ENCODE results near the gene STAC2. TPM values are rescaled to one million over a fixed set of nuclear protein-coding genes. Genes with fewer than 3 reads are reported as not detected.

The STAC2 gene
- polyA plus RNA-seq, 1 experiment = not detected

GRCh38 chr17:39165841-39166349 is 59.9 kb downstream of the STAC2 start, which contains the start of gene ARL5C:
TSS of gene ARL5C (minus strand) at chr17:39166161. CDS start at chr17:39165760, 401 bp downstream.
- TF ChIP-seq, protein P1, sequence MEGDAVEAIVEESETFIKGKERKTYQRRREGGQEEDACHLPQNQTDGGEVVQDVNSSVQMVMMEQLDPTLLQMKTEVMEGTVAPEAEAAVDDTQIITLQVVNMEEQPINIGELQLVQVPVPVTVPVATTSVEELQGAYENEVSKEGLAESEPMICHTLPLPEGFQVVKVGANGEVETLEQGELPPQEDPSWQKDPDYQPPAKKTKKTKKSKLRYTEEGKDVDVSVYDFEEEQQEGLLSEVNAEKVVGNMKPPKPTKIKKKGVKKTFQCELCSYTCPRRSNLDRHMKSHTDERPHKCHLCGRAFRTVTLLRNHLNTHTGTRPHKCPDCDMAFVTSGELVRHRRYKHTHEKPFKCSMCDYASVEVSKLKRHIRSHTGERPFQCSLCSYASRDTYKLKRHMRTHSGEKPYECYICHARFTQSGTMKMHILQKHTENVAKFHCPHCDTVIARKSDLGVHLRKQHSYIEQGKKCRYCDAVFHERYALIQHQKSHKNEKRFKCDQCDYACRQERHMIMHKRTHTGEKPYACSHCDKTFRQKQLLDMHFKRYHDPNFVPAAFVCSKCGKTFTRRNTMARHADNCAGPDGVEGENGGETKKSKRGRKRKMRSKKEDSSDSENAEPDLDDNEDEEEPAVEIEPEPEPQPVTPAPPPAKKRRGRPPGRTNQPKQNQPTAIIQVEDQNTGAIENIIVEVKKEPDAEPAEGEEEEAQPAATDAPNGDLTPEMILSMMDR (IDR thresholded peaks at IDR 0.05; ENCODE audit: insufficient read depth, low read depth, low read length) = no peak
- Histone ChIP-seq H3K36me3 (ENCODE audit: control insufficient read depth, insufficient read depth, low read length) (no peaks in the 10 kb centered on the region), H3K27me3 (ENCODE audit: control insufficient read depth, insufficient read depth, low read length) (peaks cover 20% of the 10 kb centered on the region), H3K4me3 (ENCODE audit: low read depth, low read length) (peak within 1 kb of the TSS; percentile 32)
- DNase-seq (ENCODE audit: low read depth) = no peak
- ChIA-PET CTCF (interaction anchor here (1.2 to 4.4 kb wide), 11 partner anchors 9 to 185 kb away, joined by 6 to 73 read pairs (median 11); partner anchors contain the start of genes PLXDC1 and RPL19), POLR2A (interaction anchor here (0.5 kb wide), 1 partner anchor 320 kb away, joined by 9 read pairs; no protein-coding TSS in a partner anchor)

DNA sequence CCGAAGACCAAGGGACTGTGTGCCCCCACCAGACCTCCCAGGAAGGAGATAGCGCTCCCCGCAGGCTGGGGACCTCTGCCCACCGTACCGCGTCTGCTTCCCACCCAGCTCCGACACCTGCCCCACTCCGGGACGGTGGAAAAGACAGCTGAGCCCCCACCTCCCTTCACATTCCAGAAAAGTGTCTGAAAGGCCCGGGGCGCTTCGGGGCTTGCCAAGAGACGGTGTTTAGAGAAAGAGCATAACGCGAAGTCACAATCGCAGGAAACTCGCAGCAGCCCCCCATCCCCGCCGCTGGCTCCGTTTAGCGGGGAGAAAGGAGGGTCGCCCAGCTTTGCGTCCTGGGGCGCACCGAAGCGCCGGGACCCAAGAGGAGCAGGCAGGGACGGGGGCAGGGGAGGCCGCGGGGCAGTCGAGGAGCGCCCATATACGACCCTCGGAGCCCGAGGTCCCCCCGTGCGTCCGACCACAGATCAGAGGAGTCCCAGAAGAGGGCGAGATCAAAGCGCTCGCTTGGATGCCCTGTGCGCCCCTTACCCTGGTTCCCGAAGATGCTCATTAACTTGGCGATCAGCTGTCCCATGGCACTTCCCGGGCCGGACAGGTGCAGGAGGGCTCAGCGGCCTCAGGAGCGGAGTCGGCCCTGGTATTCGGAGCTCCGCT is 60.4 kb downstream of the STAC2 start:
- no peak for DNase-seq (ENCODE audit: low read depth)
- Histone ChIP-seq H3K4me3 (ENCODE audit: low read depth, low read length) (peak overlapping the region; percentile 32), H3K36me3 (ENCODE audit: control insufficient read depth, insufficient read depth, low read length) (no peaks in the 10 kb centered on the region), H3K27me3 (ENCODE audit: control insufficient read depth, insufficient read depth, low read length) (peaks cover 23% of the 10 kb centered on the region)
- TF ChIP-seq, protein P1 (IDR thresholded peaks at IDR 0.05; ENCODE audit: insufficient read depth, low read depth, low read length) = no peak
- POLR2A ChIA-PET = interaction anchor here (0.5 to 1.0 kb wide), 2 partner anchors 12 to 321 kb away, joined by 9 to 13 read pairs; no protein-coding TSS in a partner anchor
- CTCF ChIA-PET = interaction anchor here (0.7 to 4.4 kb wide), 26 partner anchors 9 to 188 kb away, joined by 3 to 73 read pairs (median 8); partner anchors contain the start of genes PLXDC1 and RPL19

GRCh38 chr17:39164675-39165143 is 61.0 kb downstream of the STAC2 start:
- DNase-seq (ENCODE audit: low read depth) = peak; percentile 51
- ChIA-PET CTCF (interaction anchor here (0.7 to 4.4 kb wide), 27 partner anchors 10 to 188 kb away, joined by 3 to 73 read pairs (median 7); partner anchors contain the start of genes PLXDC1 and RPL19), POLR2A (interaction anchor here (0.5 to 1.0 kb wide), 2 partner anchors 12 to 320 kb away, joined by 3 to 13 read pairs; no protein-coding TSS in a partner anchor)
- Histone ChIP-seq H3K4me3 (ENCODE audit: low read depth, low read length) (peak overlapping the region; percentile 32), H3K36me3 (ENCODE audit: control insufficient read depth, insufficient read depth, low read length) (no peaks in the 10 kb centered on the region), H3K27me3 (ENCODE audit: control insufficient read depth, insufficient read depth, low read length) (peaks cover 23% of the 10 kb centered on the region)
- TF ChIP-seq, protein P1 (IDR thresholded peaks at IDR 0.05; ENCODE audit: insufficient read depth, low read depth, low read length) = peak; percentile 94

- H3K27me3 ChIP-seq (ENCODE audit: control insufficient read depth, insufficient read depth, low read length) = peaks cover 23% of the 10 kb centered on the region
- no peak for DNase-seq (ENCODE audit: low read depth)
- ChIA-PET CTCF (interaction anchor here (0.5 to 2.4 kb wide), 2 partner anchors 12 to 81 kb away, joined by 5 to 12 read pairs; no protein-coding TSS in a partner anchor), POLR2A (no interaction called here)
- H3K4me3 ChIP-seq (ENCODE audit: low read depth, low read length) = no peak overlapping the region
- H3K36me3 ChIP-seq (ENCODE audit: control insufficient read depth, insufficient read depth, low read length) = no peaks in the 10 kb centered on the region
- TF ChIP-seq, protein P1 (IDR thresholded peaks at IDR 0.05; ENCODE audit: insufficient read depth, low read depth, low read length) = no peak
Observed at GRCh38 chr17:39161962-39162361, 63.8 kb downstream of the STAC2 start.

Other genes with a start within 250 kb of the STAC2 start
- gene PLXDC1, start 74.3 kb downstream of the STAC2 start, polyA plus RNA-seq (2011; rRNA removed) = 1.8 and 5.0 TPM in 2 replicates
- gene ARL5C, start 59.8 kb downstream of the STAC2 start, polyA plus RNA-seq (2011; rRNA removed) = not detected in 2 replicates
- gene CACNB1, start 28.3 kb downstream of the STAC2 start, polyA plus RNA-seq (2011; rRNA removed) = 6.6 and 8.5 TPM in 2 replicates
- 1,903 and 2,002 TPM in 2 replicates for gene RPL19, start 25.7 kb downstream of the STAC2 start, polyA plus RNA-seq (2011; rRNA removed)
- gene FBXL20, start 175.7 kb upstream of the STAC2 start, polyA plus RNA-seq (2011; rRNA removed) = 3.9 and 5.1 TPM in 2 replicates
- gene MED1, start 225.3 kb upstream of the STAC2 start, polyA plus RNA-seq (2011; rRNA removed) = 22.9 and 33.3 TPM in 2 replicates
- gene CDK12, start 235.5 kb upstream of the STAC2 start, polyA plus RNA-seq (2011; rRNA removed) = 16.6 and 19.1 TPM in 2 replicates

Data from BJ (cell line).